SH-SY5Y (cell line): ENCODE results near the gene CACNA1H.

Source experiments
- GATA2 ChIP-seq: IDR thresholded peaks from 2 replicates; pipeline ENCODE4 v1.6.1; 2011; ENCODE audit warnings: mild to moderate bottlenecking, low read depth, low read length
- GATA3 ChIP-seq: IDR thresholded peaks from 2 replicates; pipeline ENCODE4 v1.6.1; 2011; ENCODE audit warnings: low read depth, mild to moderate bottlenecking, low read length, moderate library complexity

GRCh38 chr16:1237990-1238389 is 85.1 kb downstream of the CACNA1H start:
- no peak for TF ChIP-seq GATA2
- no peak for TF ChIP-seq GATA3
